Type B pancreatic cell (in vitro differentiated cells): ENCODE data around the gene SHANK1. TPM values are rescaled to one million over a fixed set of nuclear protein-coding genes. Genes with fewer than 3 reads are reported as not detected.

Source experiments
- DNase-seq: peaks from one replicate; pipeline ENCODE4 v3.0.0; 2021; ENCODE audit warnings: mixed read lengths; ENCODE audit not compliant: unreplicated experiment; ENCODE audit errors: extremely low spot score
- H3K27ac Mint-ChIP-seq: 2 replicates; pipeline ENCODE4 v1.8.0; 2021; ENCODE audit warnings: mild to moderate bottlenecking, mixed read lengths
- H3K27me3 Mint-ChIP-seq: 2 replicates; pipeline ENCODE4 v1.8.0; 2021; ENCODE audit warnings: mixed read lengths
- H3K36me3 Mint-ChIP-seq: 2 replicates; pipeline ENCODE4 v1.8.0; 2021; ENCODE audit warnings: mixed read lengths
- H3K4me1 Mint-ChIP-seq: one replicate; pipeline ENCODE4 v1.8.0; 2021; ENCODE audit warnings: mixed read lengths; ENCODE audit not compliant: unreplicated experiment
- H3K4me3 Mint-ChIP-seq: 2 replicates; pipeline ENCODE4 v1.8.0; 2021; ENCODE audit warnings: mild to moderate bottlenecking, mixed read lengths
- H3K9me3 Mint-ChIP-seq: 2 replicates; pipeline ENCODE4 v1.8.0; 2021; ENCODE audit warnings: mixed read lengths
- CTCF ChIP-seq: fragments of 200-600 bp; sonication (generic); conservative IDR thresholded peaks from 2 replicates; pipeline ENCODE4 v1.5.0; 2021; ENCODE audit warnings: antibody characterized with exemption, mild to moderate bottlenecking
- total RNA-seq: library from RNA; stranded (reverse); gene quantifications from 2 replicates; pipeline ENCODE4 v1.2.1, GENCODE V29; 2021; ENCODE audit warnings: low replicate concordance

SHANK1 gene
- total RNA-seq, 1 donor from 2014 or later: 7.8 TPM

GRCh38 chr19:50697414-50698124, 22.0 kb downstream of the SHANK1 start:
- peaks cover 77% of the 10 kb centered on the region for H3K27me3 Mint-ChIP-seq
- no peaks in the 10 kb centered on the region for H3K9me3 Mint-ChIP-seq
- H3K36me3 Mint-ChIP-seq: no peaks in the 10 kb centered on the region
- DNase-seq: no peak
- H3K27ac Mint-ChIP-seq: no peak overlapping the region
- TF ChIP-seq CTCF: no peak
- H3K4me1 Mint-ChIP-seq: no peaks in the 10 kb centered on the region
- H3K4me3 Mint-ChIP-seq: no peak overlapping the region

- Mint-ChIP-seq H3K36me3 (no peaks in the 10 kb centered on the region), H3K4me1 (no peaks in the 10 kb centered on the region), H3K27ac (no peak overlapping the region), H3K27me3 (peaks cover 85% of the 10 kb centered on the region), H3K9me3 (no peaks in the 10 kb centered on the region), H3K4me3 (no peak overlapping the region)
- no peak for TF ChIP-seq CTCF
- no peak for DNase-seq
Observed at GRCh38 chr19:50696094-50696483, 23.5 kb downstream of the SHANK1 start.

- no peaks in the 10 kb centered on the region for H3K4me1 Mint-ChIP-seq
- TF ChIP-seq CTCF: no peak
- no peaks in the 10 kb centered on the region for H3K36me3 Mint-ChIP-seq
- no peak overlapping the region for H3K27ac Mint-ChIP-seq
- DNase-seq: no peak
- H3K27me3 Mint-ChIP-seq: peaks cover 87% of the 10 kb centered on the region
- H3K4me3 Mint-ChIP-seq: no peak overlapping the region
- H3K9me3 Mint-ChIP-seq: no peaks in the 10 kb centered on the region
Observed at GRCh38 chr19:50695251-50696093, 24.1 kb downstream of the SHANK1 start.

GRCh38 chr19:50694815-50695145, 24.8 kb downstream of the SHANK1 start:
- H3K9me3 Mint-ChIP-seq: no peaks in the 10 kb centered on the region
- no peak for DNase-seq
- no peaks in the 10 kb centered on the region for H3K4me1 Mint-ChIP-seq
- H3K36me3 Mint-ChIP-seq: no peaks in the 10 kb centered on the region
- H3K4me3 Mint-ChIP-seq: no peak overlapping the region
- peaks cover 88% of the 10 kb centered on the region for H3K27me3 Mint-ChIP-seq
- no peak for TF ChIP-seq CTCF
- H3K27ac Mint-ChIP-seq: no peak overlapping the region

GRCh38 chr19:50693064-50693975, 26.3 kb downstream of the SHANK1 start:
- H3K27me3 Mint-ChIP-seq: peaks cover 85% of the 10 kb centered on the region
- no peaks in the 10 kb centered on the region for H3K36me3 Mint-ChIP-seq
- DNase-seq: no peak
- TF ChIP-seq CTCF: no peak
- no peak overlapping the region for H3K27ac Mint-ChIP-seq
- H3K4me1 Mint-ChIP-seq: no peaks in the 10 kb centered on the region
- H3K9me3 Mint-ChIP-seq: no peaks in the 10 kb centered on the region
- no peak overlapping the region for H3K4me3 Mint-ChIP-seq
